Caco-2 (cell line): Measurements from ENCODE around the gene SENP1. TPM values are rescaled to one million over a fixed set of nuclear protein-coding genes. Genes with fewer than 3 reads are reported as not detected.

Experiments used
- BruUV-seq: library from RNA; stranded (reverse); fragments of 400-500 nt; replicated peaks from 2 replicates; lab custom pipeline; 2021; lab: Mats Ljungman, UMichigan
- CTCF ChIA-PET: fragments of 300-600 bp; sonication (Branson Sonifier 250); formaldehyde crosslinking; loops from one replicate; lab custom pipeline; 2022; ENCODE audit warnings: antibody characterized with exemption; lab: Charles Lee
- POLR2A ChIA-PET: fragments of 300-600 bp; sonication (Branson Sonifier 250); formaldehyde crosslinking; loops from one replicate; lab custom pipeline; 2022; ENCODE audit warnings: antibody characterized with exemption; lab: Charles Lee
- DNase-seq, 2 experiments: peaks; one replicate each; pipeline versions ENCODE4 v3.0.0 to v3.0.0-alpha.2; 2020 to 2022
- H3K27me3 ChIP-seq: replicated peaks from 2 replicates; pipeline ENCODE4 v1.6.0; 2011; ENCODE audit warnings: low read length; ENCODE audit not compliant: control insufficient read depth, insufficient read depth
- H3K36me3 ChIP-seq: 2 replicates; pipeline ENCODE4 v1.5.1; 2011; ENCODE audit warnings: low read length; ENCODE audit not compliant: control insufficient read depth, insufficient read depth
- H3K4me1 ChIP-seq: fragments of 250-450 bp; sonication (Bioruptor Pico); 2 replicates; pipeline ENCODE4 v1.5.1; 2020; ENCODE audit warnings: mild to moderate bottlenecking
- H3K4me3 ChIP-seq: 2 replicates; pipeline ENCODE4 v1.5.1; 2011; ENCODE audit warnings: low read depth, mild to moderate bottlenecking, control low read depth, low read length
- H3K9me3 ChIP-seq: fragments of 250-450 bp; sonication (Bioruptor Pico); 2 replicates; pipeline ENCODE4 v1.5.1; 2020; ENCODE audit warnings: mild to moderate bottlenecking, moderate library complexity
- H3K27ac Mint-ChIP-seq: one replicate; pipeline ENCODE4 v1.8.0; 2022; ENCODE audit warnings: mixed read lengths; ENCODE audit not compliant: unreplicated experiment
- H3K27me3 Mint-ChIP-seq: one replicate; pipeline ENCODE4 v1.8.0; 2022; ENCODE audit warnings: mixed read lengths; ENCODE audit not compliant: insufficient read depth, unreplicated experiment
- H3K36me3 Mint-ChIP-seq: one replicate; pipeline ENCODE4 v1.8.0; 2022; ENCODE audit warnings: mild to moderate bottlenecking, mixed read lengths; ENCODE audit not compliant: insufficient read depth, unreplicated experiment
- H3K4me1 Mint-ChIP-seq: one replicate; pipeline ENCODE4 v1.8.0; 2022; ENCODE audit warnings: low read depth, mixed read lengths; ENCODE audit not compliant: unreplicated experiment
- H3K4me3 Mint-ChIP-seq: one replicate; pipeline ENCODE4 v1.8.0; 2022; ENCODE audit warnings: mild to moderate bottlenecking, moderate library complexity, mixed read lengths; ENCODE audit not compliant: unreplicated experiment
- H3K9me3 Mint-ChIP-seq: one replicate; pipeline ENCODE4 v1.8.0; 2022; ENCODE audit warnings: mixed read lengths; ENCODE audit not compliant: unreplicated experiment
- intact Hi-C: fragments of 100-400 bp; cut with micrococcal nuclease; formaldehyde crosslinking; loops from one replicate; pipeline ENCODE4 v1.10.0; 2022; ENCODE audit not compliant: unreplicated experiment
- total RNA-seq: library from RNA; stranded (reverse); gene quantifications from 2 replicates; pipeline ENCODE4 v1.2.3, GENCODE V29; 2022
- TF ChIP-seq, protein P1 (sequence below), 2 experiments: fragments of 200-600 bp in 1 of 2; IDR thresholded peaks; 1 replicate in 1 of 2; 2 replicates in 1 of 2; pipeline versions ENCODE4 v1.5.1 to v1.8.0; 2011 to 2022; ENCODE audit warnings: antibody characterized with exemption in 1 of 2, control low read depth in 1 of 2, inconsistent platforms in 1 of 2, low read depth in 1 of 2, low read length in 1 of 2, mild to moderate bottlenecking in 1 of 2, moderate library complexity in 1 of 2; ENCODE audit not compliant: insufficient read depth in 1 of 2, severe bottlenecking in 1 of 2, unreplicated experiment in 1 of 2

The SENP1 gene
- total RNA-seq, 1 experiment from 2014 or later, result 40.4 TPM

- Mint-ChIP-seq H3K27me3 (no peaks in the 10 kb centered on the region), H3K4me3 (peak overlapping the region; percentile 95), H3K4me1 (peaks cover 8% of the 10 kb centered on the region), H3K9me3 (no peaks in the 10 kb centered on the region), H3K27ac (peak overlapping the region; percentile 92), H3K36me3 (peaks cover 39% of the 10 kb centered on the region)
- BruUV-seq, result no TSS peak
- peaks cover 23% of the 10 kb centered on the region for H3K4me1 ChIP-seq
- no peaks in the 10 kb centered on the region for H3K9me3 ChIP-seq
- H3K36me3 ChIP-seq, result no peaks in the 10 kb centered on the region
- peak overlapping the region; percentile 50 for H3K4me3 ChIP-seq
- POLR2A ChIA-PET, result interaction anchor here (0.6 to 2.1 kb wide), 6 partner anchors 15 to 97 kb away, joined by 3 to 33 read pairs (median 5); partner anchors contain the start of gene VDR
- H3K27me3 ChIP-seq, result no peaks in the 10 kb centered on the region
- peak; percentile 75 for DNase-seq
- TF ChIP-seq, protein P1, sequence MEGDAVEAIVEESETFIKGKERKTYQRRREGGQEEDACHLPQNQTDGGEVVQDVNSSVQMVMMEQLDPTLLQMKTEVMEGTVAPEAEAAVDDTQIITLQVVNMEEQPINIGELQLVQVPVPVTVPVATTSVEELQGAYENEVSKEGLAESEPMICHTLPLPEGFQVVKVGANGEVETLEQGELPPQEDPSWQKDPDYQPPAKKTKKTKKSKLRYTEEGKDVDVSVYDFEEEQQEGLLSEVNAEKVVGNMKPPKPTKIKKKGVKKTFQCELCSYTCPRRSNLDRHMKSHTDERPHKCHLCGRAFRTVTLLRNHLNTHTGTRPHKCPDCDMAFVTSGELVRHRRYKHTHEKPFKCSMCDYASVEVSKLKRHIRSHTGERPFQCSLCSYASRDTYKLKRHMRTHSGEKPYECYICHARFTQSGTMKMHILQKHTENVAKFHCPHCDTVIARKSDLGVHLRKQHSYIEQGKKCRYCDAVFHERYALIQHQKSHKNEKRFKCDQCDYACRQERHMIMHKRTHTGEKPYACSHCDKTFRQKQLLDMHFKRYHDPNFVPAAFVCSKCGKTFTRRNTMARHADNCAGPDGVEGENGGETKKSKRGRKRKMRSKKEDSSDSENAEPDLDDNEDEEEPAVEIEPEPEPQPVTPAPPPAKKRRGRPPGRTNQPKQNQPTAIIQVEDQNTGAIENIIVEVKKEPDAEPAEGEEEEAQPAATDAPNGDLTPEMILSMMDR (IDR thresholded peaks at IDR 0.05; ENCODE audit: insufficient read depth in 1 of 2, low read depth in 1 of 2, low read length in 1 of 2, severe bottlenecking in 1 of 2, unreplicated experiment in 1 of 2), result no peak
- intact Hi-C loops, result loop anchor here (1.0 to 5.0 kb wide), 7 partner anchors 22 to 166 kb away; partner anchors contain the start of gene TMEM106C
- CTCF ChIA-PET, result interaction anchor here (0.6 to 2.1 kb wide), 9 partner anchors 15 to 1629 kb away, joined by 3 to 9 read pairs (median 5); partner anchors contain the start of genes TMEM106C and VDR
Observed at GRCh38 chr12:48001505-48002413, 104.1 kb downstream of the SENP1 start.

- peak overlapping the region; percentile 50 for H3K4me3 ChIP-seq
- H3K9me3 ChIP-seq, result no peaks in the 10 kb centered on the region
- Mint-ChIP-seq H3K9me3 (no peaks in the 10 kb centered on the region), H3K27me3 (no peaks in the 10 kb centered on the region), H3K4me1 (peaks cover 8% of the 10 kb centered on the region), H3K4me3 (peak overlapping the region; percentile 95), H3K27ac (peak overlapping the region; percentile 92), H3K36me3 (peaks cover 39% of the 10 kb centered on the region)
- TF ChIP-seq, protein P1 (IDR thresholded peaks at IDR 0.05; ENCODE audit: insufficient read depth in 1 of 2, low read depth in 1 of 2, low read length in 1 of 2, severe bottlenecking in 1 of 2, unreplicated experiment in 1 of 2), result peak in 1 of 2 experiments; percentile 20
- no TSS peak for BruUV-seq
- ChIA-PET CTCF (interaction anchor here (1.1 to 2.0 kb wide), 2 partner anchors 37 to 61 kb away, joined by 3 to 9 read pairs; partner anchors contain the start of gene TMEM106C), POLR2A (interaction anchor here (2.1 kb wide), 1 partner anchor 22 kb away, joined by 33 read pairs; no protein-coding TSS in a partner anchor)
- intact Hi-C loops, result loop anchor here (1.0 to 5.0 kb wide), 6 partner anchors 22 to 166 kb away; partner anchors contain the start of gene TMEM106C
- no peaks in the 10 kb centered on the region for H3K36me3 ChIP-seq
- H3K4me1 ChIP-seq, result peaks cover 23% of the 10 kb centered on the region
- H3K27me3 ChIP-seq, result no peaks in the 10 kb centered on the region
- DNase-seq, result peak; percentile 72 to 76
Observed at GRCh38 chr12:48000878-48001504, 104.9 kb downstream of the SENP1 start.

- no peak for DNase-seq
- CTCF ChIA-PET, result no interaction called here
- H3K4me1 ChIP-seq, result peaks cover 23% of the 10 kb centered on the region
- TF ChIP-seq, protein P1 (IDR thresholded peaks at IDR 0.05; ENCODE audit: insufficient read depth in 1 of 2, low read depth in 1 of 2, low read length in 1 of 2, severe bottlenecking in 1 of 2, unreplicated experiment in 1 of 2), result no peak
- intact Hi-C loops, result loop anchor here (5.0 kb wide), 2 partner anchors 93 to 167 kb away; no protein-coding TSS in a partner anchor
- BruUV-seq, result no TSS peak
- POLR2A ChIA-PET, result no interaction called here
- H3K4me3 Mint-ChIP-seq, result no peak overlapping the region
- H3K36me3 ChIP-seq, result no peaks in the 10 kb centered on the region
- H3K27me3 Mint-ChIP-seq, result no peaks in the 10 kb centered on the region
- no peak overlapping the region for H3K27ac Mint-ChIP-seq
- H3K27me3 ChIP-seq, result no peaks in the 10 kb centered on the region
- no peaks in the 10 kb centered on the region for H3K9me3 Mint-ChIP-seq
- peaks cover 8% of the 10 kb centered on the region for H3K4me1 Mint-ChIP-seq
- H3K36me3 Mint-ChIP-seq, result peaks cover 43% of the 10 kb centered on the region
- no peaks in the 10 kb centered on the region for H3K9me3 ChIP-seq
- H3K4me3 ChIP-seq, result no peak overlapping the region
Observed at GRCh38 chr12:47999816-48000215, 106.1 kb downstream of the SENP1 start.
